ENCODE data around the gene HAUS1.
A peak's percentile ranks its signal among the peaks of the same experiment; 100 is the strongest.
"Not testable (repeated sequence)": the region's sequence is repeated elsewhere in the genome, so short reads cannot be mapped to it uniquely, and the experiment has no call there.

HAUS1 gene

DNA sequence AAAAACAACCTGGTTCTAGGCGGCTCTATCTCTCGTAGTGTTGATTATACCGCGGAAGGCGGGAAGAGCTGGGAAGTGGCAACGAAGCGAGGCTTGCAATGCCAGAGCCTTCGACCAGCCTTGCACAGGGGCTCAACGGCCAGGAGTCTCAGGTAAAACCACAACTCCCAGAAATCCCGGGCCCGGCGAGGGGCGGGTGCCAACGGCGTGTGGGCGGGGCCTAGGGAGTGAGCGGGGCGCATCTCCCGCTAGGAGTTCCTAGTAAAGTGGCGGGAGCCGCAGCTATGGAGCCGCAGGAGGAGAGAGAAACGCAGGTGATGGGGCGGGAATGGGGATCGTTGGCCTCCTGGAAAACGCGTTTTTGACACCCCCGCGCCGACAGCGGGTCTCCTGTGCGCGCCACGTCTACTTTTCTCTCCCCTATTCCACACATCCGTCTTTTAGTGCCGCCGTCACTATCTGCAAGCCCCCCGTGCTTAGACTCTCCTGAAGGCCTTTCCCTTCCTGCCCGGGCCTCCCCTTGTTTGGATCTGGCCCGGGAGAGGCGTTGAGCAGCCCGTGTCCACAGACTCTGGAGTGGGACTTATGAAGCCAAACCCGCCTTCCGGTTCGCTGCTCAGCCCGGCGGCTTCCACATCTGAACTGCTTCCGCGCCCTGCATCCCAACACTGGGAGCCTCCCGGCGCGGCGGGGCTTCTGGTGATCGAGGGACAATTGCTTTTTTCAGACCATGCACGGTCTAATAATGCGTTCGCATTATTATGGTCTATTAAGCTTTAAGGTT lies at the start of gene HAUS1:
Gene HAUS1 (plus strand): TSS at position 258 of the 784 bp plus-strand sequence. CDS start 27 bp downstream, at position 285.
- DNase-seq (ENCODE audit: low read depth), result peak; percentile 66

DNA sequence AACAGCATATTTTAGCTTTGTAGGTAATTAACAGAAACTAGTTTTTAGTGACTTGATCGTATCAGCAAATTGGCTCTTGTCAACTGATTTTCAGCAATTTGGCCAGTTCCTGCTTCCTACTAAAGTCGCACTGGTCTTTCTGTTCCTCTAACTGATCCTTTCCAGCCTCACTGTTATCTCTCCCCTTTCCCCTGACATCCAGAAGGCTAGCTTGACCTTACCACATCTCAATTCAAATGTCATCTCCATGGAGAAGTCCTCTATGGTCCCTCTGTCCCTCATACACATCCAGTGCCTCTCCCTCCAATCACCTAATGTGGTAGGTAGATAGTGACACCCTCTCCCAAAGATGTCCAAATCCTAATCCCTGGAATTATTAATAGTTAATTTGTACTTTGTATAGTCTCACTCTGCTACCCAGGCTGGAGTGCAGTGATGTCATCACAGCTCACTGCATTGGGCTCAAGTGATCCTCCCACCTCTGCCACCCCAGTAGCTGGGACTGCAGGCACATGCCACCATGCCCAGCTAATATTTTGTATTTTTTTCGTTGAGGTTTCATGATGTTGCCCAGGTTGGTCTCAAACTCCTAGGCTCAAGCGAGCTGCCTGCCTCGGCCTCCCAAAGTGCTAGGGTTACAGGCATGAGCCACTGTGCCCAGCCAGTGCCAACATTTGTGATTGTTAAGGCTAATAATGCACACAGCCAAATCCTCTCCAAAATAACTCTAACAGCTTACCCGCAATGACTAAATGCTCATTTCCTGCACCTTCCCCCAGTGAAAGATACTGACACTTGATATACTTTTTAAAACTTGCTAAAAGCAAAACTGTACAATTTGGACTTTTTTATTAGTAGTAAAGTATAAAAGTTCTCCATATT lies 49.0 kb upstream of the HAUS1 start:
- no peak for DNase-seq (ENCODE audit: low read depth)

GRCh38 chr18:46055838-46056230 lies 48.4 kb upstream of the HAUS1 start:
- DNase-seq (ENCODE audit: low read depth), result no peak

GRCh38 chr18:46060359-46060841 lies 43.8 kb upstream of the HAUS1 start:
- peak; percentile 74 for DNase-seq (ENCODE audit: low read depth)

- peak; percentile 86 for DNase-seq (ENCODE audit: low read depth)
These were observed 42.8 kb upstream of the HAUS1 start for GRCh38 chr18:46061387-46061786.

- DNase-seq (ENCODE audit: low read depth), result no peak
These were observed 42.4 kb upstream of the HAUS1 start for GRCh38 chr18:46061796-46062195.

DNA sequence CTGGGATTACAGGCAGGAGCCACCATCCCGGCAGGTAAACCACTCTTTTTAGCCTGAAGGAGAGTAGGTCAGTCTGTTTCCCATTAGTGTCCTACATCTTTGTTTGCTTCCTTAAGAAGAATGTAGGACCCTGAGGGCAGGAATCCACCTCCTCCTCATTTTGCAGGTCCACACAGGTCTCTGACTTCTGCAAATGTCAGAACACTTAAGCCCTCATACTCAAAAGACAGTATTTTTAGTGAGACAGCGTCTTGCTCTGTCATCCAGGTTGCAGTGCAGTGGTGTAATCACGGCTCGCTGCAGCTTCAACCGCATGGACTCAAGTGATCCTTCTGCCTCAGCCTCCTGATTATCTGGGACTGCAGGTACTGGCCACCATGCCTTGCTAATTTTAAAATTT lies 41.4 kb upstream of the HAUS1 start:
- DNase-seq (ENCODE audit: low read depth), result no peak

- no peak for DNase-seq (ENCODE audit: low read depth)
These were observed 36.7 kb upstream of the HAUS1 start for GRCh38 chr18:46067438-46068007.

- DNase-seq (ENCODE audit: low read depth), result no peak
These were observed 35.4 kb upstream of the HAUS1 start for GRCh38 chr18:46068763-46069162.

DNA sequence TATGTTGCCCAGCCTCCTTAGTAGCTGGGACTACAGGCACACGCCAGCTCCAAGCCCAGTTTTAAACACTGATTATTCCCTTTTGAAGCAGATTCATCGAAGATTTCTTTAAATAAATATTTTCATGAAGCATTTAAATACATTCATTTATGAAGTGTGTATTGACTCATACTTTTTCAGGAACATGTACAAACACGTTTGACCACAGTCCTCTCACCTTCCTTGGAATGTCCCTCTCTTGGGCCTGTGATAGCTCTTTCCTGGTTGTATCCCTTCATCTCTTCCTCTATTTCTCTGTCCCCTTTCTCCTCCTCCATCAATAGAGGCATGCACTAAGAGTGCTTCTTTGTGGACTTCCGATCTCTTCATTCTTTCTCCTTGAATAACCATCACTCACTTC lies 34.7 kb upstream of the HAUS1 start:
- no peak for DNase-seq (ENCODE audit: low read depth)

GRCh38 chr18:46070232-46070631 lies 34.0 kb upstream of the HAUS1 start:
- no peak for DNase-seq (ENCODE audit: low read depth)

DNA sequence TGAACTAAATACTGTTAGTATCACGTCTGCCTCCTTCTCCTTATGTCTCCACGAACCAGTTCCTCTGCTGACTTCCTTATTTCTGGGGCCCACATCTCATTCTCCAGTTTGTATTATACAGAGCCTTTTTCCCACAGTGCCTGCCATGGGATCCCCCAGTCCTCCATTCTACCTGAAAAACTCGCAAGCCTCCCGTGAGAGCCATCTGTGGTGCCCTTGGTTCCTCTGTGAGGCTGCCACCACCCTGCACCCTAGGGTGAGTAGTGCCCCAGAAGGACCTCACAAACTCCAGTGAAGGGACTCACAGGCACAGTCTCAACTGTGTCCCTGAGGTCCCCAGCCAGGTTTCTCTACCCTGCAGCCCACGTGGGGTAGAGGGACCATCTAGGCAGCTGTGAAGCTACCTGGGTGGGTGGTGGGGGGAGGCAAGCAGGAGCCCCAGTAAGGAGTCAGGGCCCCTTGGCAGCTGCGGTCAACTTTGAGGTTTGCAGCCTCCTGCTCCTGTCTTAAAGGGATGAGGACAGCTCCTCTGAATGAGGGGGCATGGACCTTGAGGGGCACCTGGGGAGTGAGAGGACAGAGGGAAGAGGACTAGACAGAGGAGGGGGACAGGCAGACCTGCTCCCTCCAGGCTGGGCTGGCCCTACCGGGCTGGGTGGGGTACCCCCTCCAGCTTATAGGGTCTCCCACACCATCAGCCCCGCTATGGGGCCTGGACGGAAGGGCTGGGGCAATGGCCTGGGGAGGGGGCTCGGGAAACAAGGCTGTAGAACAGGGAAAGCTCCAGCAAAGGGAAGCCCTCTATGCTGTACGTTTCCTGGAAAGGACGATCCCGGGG lies 33.2 kb upstream of the HAUS1 start:
- DNase-seq (ENCODE audit: low read depth), result no peak

- DNase-seq (ENCODE audit: low read depth), result no peak
These were observed 32.4 kb upstream of the HAUS1 start, which contains the start of gene PSTPIP2 for GRCh38 chr18:46071653-46072375. PSTPIP2 (minus strand) TSS chr18:46072260; CDS start chr18:46072188, 72 bp downstream.

- DNase-seq (ENCODE audit: low read depth), result no peak
These were observed 31.8 kb upstream of the HAUS1 start for GRCh38 chr18:46072376-46072867.

DNA sequence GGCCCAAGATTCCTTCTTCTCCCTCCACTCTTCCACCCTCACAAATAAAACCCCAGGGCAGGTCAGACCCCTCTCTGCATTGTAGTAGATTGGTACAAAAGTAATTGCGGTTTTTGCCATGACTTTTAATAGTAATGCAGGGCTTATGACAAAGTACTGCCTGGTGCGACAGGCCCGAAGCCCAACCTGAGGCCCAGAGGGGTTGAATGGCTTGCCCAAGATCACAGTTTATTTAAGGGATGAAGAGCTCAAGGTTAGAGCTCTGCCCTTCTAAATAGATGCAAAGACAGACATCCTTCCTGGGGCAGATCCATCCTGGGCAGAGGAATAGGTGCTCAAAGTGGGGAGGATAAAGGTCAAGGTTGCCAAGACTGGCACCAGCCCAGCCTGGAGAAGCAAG lies 31.2 kb upstream of the HAUS1 start:
- DNase-seq (ENCODE audit: low read depth), result no peak

- DNase-seq (ENCODE audit: low read depth), result no peak
These were observed 30.5 kb upstream of the HAUS1 start for GRCh38 chr18:46073474-46074331.

DNA sequence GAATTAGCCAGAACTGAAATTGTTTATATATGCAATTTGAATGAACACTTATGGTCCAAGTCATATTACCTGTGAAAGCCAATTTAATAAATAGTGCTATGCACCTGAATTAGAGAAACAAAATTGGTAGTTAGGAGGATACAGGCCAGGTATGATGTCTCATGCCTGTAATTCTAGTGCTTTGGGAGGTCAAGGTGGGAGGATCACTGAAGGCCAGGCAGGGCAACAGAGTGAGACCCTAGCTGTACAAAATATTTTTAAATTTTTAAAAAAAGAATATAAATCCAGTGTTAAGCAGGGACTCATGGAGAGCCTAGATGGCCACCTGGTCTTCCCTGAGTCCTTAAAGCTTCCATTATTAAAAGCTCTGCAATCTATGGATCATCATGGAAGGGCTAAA lies 24.8 kb upstream of the HAUS1 start:
- no peak for DNase-seq (ENCODE audit: low read depth)

DNA sequence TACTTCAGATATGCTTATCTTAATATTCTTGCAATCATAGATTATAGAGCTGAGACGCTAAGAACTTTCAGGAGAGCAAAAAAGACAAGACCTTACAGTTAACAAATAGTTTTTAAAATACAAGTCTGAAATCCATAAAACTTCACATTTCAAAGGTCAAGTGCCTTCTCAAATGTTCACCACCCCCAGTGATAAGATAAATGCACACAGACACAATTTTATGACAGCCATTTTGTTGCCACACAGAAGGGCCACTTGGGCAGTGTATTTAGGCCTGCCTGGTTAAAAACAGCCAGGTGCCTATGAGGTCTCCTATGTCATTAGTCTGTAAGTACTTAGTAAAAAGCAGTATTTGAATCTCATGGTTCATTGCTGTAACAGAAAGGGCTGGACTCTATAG lies 24.0 kb upstream of the HAUS1 start:
- no peak for DNase-seq (ENCODE audit: low read depth)

DNA sequence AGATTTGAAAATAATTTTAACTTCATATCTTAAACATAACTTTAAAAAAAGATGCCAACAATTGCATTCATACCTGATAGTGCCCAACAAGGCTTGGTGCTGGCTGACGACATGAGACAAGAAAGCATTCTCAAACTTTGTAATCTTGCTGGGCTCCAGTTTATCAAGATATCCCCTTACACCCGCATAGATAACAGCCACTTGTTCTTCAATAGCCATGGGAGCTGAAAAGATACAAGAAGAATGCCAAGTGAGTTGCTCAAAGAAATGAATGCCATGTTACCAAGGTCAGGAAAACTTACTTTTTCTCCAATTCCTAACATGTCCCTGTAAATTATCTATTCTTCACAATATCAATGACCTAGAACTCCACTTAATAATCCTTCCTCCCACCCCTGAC lies 19.8 kb upstream of the HAUS1 start:
- no peak for DNase-seq (ENCODE audit: low read depth)

DNA sequence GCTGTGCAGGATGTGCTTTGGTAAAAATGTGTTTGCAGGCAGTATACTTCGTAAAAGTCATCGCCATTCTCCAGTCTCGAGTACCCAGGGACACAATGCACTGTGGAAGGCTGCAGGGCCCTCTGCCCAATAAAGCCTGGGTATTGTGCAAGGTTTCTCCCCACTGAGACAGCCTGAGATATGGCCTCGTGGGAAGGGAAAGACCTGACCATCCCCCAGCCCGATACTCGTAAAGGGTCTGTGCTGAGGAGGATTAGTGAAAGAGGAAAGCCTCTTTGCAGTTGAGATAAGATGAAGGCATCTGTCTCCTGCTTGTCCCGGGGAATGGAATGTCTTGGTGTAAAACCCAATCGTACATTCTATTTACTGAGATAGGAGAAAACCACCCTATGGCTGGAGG lies 15.7 kb upstream of the HAUS1 start:
- DNase-seq (ENCODE audit: low read depth), result not testable (repeated sequence)

All from CMK (cell line).